NCI-H2227 treated with DMSO at 0.1 percent for 48 hours (cell line): ENCODE results near the gene CDC42BPB.

Source experiments
- DNase-seq: peaks from one replicate; lab custom pipeline; 2025; lab: John Stamatoyannopoulos, UW

Gene CDC42BPB

DNA sequence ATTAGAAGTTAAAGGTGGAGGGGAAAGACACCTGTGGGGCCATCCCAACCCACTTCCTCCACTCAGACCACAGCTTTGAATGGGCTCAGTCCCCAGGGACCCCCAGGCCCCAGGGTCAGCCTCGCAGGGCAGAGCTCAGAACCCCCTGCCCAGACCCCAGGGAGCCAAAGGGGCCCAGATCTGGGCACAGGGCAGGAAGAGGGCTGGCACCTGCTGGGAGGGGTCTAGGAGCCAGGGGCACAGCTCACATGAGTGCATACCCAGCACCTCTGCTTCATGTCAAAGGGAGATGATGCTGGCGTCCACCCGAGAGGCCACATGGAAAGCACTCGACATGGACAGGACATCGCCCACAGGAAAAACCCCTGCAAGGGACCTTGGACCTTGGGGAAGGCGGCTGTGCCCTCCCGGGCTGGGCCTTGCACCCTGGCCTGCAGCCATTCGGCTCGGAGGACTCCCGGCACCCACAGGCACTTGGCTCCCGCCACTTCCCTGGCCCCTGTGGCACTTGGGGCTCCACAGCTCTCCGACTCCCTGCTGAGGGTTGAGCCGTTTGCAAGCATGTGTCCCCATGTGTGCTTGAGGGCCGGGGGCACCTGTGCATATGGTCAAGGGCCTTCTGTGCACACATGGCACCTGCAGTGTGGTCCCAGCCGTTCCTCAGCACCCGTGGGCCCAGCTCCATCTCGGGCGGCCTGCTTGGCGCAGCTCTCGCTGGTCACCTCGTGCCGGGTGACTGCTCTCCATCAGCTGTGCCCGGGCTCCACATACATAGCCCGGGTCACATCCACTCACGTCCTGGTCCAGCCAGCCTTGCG, 142.7 kb downstream of the CDC42BPB start:
- DNase-seq = no peak

DNA sequence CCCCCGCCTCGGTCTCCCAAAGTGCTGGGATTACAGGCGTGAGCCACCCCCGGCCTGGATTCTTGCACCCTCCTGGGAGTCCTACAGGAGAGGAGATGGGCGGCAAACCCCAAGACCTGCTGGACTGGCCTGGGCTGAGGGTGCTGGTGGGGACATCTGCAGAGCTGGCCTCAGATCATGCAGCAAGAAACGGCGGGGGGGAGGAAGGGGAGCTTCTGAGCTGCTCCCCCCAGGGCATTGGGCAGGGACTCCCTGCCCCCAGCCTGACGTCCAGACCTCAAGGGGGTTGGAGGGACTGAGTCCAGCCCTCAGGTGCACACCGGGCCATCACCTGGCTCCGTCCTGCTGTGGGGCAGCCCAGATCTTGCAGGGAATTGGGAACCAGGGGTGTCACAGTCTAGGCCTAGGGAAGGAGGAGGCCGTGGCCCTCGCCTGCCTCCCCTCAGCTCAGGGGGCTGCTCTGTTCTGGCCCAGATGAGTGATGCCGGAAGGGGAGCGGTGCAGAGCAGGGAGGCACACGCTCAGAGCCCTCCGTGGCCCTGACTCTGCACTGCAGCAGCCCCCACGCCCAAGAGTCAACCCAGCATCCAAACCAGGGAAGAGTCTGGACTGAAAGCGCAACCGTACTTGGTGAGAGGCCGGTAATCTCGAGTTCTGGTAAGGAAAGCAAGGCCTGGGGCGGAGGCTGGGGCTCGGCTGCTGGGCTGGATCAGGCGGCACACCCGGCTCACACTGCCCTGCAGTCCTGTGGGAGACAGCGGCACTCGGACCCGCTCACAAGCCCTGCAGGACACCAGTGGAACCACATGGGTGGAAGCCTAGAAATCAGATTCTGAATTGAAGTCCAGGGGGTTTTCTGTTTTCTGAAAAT, 143.8 kb downstream of the CDC42BPB start:
- DNase-seq = no peak

DNA sequence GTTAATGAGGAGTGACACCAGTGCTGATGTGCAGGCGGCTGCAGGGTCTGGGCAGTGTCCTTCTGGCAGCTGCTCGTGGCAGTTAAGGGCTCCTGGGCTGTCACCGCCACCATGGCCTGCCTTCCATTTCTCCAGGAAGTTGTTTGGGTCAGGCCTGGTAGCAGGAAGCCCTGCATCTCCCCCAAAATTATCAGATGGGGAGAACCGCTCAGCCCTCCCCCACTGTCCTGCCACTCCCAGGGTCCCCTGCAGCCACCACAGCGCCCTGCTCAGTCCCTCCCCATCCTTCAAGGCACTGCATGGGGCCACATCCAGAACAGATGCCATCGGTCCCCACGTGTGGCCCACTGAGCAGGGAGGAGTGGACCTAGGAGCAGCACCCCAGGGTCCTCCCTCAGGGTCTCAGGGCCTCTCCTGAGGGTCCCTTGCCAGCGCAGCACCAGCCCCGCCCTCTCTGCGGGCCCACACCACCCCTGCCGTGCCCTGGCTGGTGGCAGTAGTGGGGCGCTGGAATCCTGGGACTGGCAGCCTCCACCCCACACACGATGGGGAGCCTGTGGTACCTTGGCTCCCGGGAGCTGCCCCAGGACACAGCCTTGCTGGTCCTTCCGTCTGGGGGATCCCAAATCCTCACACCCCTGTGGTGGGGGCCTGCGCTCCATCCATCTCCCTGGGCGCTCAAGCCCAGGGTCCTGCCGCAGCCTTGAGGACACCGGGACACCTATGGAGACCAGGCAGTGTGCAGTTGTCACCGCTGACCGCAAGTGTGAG, 145.2 kb downstream of the CDC42BPB start:
- DNase-seq = no peak

DNA sequence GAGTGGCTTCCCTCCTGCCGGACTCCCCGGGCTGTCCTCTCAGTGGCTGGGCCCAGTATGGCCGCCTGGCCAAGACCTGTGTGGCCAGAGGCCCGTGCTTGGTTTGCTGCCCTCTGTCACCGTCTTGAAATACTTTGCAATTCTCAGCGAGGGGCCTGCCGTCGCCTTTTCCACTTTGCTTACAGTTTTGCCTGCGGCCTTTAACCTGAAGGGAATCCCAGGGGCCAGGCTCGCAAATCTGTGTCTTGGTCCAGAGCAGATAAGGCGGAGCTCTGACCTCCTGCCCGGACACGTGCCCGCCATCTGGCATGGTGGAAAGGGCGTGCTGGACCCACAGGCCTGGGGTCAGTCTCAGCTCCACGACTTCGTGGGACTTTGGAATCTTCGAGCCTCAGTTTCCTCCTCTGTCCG, 145.8 kb downstream of the CDC42BPB start:
- no peak for DNase-seq

DNA sequence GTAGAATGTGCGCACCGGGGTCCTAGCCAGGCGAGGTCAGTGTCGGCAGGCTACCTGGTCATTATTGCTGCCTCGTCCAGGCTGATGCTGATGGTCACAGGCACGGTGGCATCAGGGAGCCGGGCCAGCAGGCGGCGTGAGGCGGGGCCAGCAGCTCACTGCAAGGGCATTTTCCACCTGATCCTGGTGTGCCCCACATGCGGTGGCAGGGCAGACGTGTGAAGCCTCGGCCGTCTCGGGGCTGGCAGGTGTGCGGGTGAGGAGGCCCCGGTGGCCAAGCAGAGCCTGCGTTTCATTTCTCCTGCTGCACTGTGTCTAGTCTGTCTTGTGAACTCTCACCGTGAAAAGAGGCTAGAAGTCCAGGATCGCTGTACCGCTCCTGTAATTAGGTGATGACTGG, 146.9 kb downstream of the CDC42BPB start:
- DNase-seq = no peak

DNA sequence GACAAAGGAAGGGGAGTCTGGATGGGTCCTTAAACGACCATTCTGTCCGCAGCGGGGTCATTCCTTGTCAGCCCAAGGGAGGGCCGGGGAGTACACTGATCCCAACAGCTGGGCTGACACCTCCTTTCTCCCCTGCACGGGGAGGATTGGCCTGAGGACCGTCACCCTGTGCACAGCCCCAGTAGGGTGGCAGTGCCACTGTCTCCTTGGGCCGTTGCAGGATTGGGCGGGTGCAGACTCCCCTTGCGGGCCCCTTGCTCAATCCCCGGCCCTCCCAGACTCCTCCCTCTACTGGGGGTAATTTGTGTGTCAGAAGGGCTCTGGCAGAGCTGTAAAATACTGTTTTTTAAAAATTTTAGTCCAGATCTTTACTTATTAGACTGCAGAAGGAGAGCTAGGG, 147.4 kb downstream of the CDC42BPB start:
- DNase-seq = no peak

DNA sequence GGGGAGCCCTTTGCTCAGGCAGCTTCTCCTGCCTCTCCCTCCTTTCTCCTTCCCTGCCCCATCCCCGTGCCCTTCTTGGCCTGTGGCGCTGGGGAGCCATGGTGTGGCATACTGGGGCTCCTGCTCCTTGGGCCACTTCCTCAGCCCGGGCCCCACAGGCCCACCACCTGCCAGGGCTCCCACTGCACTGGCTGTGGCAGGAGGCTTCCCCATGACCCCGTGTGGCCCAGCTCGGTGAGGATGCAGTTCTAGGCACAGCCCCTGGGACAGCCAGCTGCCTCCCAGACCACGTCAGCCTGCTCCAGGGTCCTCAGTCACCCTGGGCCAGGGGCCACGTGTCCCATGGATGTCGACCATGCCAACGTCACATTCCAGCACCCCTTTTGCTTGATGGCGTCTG, 147.9 kb downstream of the CDC42BPB start:
- no peak for DNase-seq

DNA sequence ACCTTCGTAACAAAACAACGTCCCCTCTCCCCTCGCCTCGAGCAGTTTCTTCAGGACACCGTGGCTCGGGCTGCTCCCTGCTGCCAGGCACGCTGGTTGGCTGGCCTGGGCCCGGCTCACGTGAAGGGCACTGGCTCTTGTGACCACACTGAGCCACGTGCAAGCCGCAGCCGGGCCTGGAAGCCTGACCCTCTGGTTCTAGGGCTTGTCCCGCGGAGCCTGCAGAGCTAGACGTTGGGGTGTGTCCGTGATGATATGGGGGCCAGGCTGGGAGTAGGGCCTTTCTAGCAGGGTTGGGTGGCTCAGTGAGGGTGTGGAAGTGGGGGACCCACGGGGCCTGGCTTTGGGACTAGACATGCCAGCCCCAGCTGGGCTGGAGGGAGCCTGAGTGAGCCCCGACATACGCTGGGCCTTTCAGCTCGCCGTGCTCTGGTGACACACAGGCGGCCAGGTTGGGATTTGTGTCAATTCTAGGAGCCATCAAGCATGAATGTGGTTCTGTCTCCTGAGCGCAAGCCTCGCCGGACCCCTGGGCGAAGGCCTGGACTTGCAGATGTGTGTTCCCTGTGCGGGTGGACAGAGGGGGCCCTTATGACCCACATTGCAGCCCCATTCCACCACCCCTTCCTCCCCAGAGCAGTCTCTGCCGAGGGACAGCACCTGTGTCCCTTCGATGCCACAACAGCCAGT, 148.4 kb downstream of the CDC42BPB start:
- no peak for DNase-seq

DNA sequence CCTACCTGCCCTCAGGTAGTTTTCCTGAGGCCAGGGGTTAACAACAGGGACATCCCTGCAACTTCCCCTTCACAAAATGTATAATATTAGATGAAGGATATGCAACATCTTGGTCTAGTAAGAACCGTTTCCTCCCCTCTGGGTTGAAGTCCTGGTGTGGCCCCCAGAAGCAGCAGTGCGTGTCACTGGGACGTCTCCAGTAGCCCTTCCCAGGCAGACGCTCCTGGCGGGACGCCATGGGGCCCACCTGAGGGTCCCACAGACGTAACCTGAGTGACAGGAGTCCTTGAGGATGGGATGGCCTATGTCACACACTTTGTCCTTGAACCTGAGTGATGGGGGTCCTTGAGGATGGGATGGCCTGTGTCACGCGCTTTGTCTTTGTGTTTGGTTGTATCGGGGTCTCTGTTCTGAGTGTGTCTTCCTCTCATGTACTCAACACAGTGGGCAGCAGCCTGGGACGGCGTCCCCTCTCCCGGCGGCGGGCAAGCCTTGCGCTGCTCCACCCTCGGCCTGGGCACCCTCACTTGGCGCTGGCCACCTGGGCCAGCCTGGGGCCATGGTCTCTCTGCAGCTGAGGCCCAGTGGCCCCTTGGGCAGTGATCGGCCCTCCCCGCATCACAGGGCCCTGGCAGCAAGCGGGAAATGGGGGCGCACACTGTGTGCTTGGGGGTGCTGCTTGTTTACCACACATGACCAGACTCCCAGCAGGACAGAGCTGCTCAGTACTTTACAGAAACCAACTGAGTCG, 149.2 kb downstream of the CDC42BPB start:
- DNase-seq = no peak

DNA sequence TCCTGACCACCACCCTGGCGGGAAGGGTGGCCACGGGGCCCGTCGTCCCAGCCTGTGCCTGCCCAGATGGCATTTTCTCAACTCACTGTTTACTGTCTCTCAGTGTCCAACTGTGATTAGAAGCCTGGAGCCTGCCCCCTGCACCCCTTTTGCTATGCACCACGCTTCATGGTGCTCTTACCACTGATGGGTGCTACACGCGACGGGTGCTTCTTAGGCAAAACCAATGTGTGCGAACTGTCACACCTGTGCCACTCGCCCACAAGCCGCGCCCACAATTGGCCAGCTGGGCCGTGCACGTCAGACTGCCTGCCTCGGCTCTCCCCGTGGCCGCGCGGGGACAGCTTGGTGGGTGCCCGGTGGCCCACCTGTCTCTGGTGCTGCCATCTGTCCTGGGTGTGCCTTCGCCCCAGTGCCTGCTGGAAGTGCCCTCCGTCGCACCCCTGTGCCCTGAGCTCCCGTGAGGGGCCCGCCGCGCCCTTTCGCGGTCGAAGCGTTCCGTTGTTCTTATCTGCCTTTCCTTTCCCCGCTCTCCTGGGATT, 150.0 kb downstream of the CDC42BPB start:
- no peak for DNase-seq

DNA sequence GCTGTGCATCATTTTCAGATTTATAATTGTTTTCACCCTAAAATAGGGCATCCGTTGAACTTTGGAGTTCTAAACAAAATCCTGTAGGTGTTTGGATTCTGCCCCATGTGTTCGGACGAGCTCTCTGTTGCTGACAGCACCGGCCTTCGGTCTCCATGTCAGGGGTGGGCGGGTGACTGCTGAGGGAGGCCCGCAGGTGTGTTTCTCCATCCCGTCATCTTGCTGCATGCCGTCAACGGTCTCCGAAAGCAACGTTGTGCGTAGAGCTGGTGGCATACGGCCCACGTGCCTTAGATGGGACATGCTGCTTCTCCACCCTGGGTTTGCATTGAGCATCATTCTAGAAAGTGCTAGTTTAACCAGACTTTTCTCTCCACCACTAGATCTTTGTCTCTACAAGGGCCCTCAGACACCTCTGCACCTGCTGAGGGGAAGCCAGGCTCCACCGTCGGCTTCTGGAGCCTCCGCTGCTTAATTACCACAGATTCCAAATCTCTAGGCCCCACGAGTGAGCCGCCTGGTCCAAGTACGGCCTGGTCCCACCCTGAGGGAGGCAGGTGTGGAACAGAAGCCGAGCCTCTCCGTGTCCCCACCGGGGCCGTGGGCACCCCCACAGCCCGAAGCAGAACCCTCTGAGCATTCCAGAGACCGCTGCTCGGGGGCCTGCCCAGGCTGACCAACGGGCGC, 150.6 kb downstream of the CDC42BPB start:
- DNase-seq = no peak

DNA sequence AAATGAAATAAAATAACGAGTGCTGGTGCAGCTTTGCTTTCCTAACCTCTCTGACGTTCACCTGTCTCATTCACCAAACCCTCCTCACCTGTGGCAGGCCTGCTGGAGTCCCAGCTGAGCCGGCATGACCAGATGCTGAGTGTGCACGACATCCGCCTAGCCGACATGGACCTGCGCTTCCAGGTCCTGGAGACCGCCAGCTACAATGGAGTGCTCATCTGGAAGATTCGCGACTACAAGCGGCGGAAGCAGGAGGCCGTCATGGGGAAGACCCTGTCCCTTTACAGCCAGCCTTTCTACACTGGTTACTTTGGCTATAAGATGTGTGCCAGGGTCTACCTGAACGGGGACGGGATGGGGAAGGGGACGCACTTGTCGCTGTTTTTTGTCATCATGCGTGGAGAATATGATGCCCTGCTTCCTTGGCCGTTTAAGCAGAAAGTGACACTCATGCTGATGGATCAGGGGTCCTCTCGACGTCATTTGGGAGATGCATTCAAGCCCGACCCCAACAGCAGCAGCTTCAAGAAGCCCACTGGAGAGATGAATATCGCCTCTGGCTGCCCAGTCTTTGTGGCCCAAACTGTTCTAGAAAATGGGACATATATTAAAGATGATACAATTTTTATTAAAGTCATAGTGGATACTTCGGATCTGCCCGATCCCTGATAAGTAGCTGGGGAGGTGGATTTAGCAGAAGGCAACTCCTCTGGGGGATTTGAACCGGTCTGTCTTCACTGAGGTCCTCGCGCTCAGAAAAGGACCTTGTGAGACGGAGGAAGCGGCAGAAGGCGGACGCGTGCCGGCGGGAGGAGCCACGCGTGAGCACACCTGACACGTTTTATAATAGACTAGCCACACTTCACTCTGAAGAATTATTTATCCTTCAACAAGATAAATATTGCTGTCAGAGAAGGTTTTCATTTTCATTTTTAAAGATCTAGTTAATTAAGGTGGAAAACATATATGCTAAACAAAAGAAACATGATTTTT, 151.9 kb downstream of the CDC42BPB start:
- DNase-seq = no peak

DNA sequence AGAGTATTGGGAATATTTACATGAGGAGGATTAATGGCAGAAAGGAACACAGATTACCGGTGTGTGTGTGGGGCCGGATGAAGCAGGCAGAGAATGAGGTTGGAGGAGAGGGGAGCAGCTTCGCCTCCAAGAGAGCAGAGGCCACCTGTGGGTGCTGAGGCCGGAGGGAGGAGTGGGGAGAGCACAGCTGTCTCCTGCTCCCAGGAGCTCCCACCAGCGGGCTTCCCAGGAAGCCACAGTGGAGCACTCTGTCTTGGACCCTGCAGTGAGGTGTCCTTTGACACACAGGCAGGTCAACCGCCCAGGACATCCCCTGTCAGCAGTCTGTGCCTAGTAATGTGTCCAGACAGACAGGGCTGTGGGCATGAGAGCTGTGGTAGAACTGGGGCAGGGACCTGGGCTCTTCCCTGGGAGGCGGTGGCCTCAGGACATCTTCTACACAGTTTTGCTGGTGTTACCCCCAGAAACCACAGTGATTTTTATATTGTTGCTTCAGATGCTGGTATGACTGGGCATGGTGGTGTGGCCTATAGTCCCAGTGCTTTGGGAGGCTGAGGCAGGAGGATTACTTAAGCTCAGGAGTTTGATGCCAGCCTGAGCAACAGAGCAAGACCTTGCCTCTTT, 153.3 kb downstream of the CDC42BPB start:
- DNase-seq = no peak

DNA sequence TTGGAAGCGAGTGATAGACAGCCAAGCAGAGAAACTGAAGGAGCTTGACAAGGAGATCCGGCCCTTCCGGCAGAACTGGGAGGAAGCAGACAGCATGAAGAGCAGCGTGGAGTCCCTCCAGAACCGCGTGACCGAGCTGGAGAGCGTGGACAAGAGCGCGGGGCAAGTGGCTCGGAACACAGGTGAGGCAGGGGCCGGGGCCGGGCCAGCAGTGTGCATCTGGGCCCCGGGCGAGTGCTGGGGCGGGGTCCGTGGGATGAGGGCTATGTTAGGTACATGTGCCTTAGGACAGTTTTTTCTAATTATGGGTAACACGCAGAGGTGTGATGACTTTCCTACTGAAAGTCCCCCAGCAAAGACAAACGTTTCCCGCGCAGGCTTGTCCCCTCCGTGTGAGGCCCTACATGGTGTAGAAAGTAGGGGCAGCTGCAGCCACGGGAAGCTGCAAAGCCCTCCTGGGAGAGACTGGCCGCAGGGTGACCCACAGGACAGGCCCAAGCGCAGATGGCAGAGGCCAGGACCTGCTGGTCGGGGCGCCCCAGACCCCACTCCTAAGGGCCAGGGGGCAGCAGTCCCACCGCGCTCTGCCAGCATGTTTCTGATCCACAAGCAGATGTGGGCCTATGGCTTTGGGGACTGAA, 154.0 kb downstream of the CDC42BPB start:
- DNase-seq = no peak

DNA sequence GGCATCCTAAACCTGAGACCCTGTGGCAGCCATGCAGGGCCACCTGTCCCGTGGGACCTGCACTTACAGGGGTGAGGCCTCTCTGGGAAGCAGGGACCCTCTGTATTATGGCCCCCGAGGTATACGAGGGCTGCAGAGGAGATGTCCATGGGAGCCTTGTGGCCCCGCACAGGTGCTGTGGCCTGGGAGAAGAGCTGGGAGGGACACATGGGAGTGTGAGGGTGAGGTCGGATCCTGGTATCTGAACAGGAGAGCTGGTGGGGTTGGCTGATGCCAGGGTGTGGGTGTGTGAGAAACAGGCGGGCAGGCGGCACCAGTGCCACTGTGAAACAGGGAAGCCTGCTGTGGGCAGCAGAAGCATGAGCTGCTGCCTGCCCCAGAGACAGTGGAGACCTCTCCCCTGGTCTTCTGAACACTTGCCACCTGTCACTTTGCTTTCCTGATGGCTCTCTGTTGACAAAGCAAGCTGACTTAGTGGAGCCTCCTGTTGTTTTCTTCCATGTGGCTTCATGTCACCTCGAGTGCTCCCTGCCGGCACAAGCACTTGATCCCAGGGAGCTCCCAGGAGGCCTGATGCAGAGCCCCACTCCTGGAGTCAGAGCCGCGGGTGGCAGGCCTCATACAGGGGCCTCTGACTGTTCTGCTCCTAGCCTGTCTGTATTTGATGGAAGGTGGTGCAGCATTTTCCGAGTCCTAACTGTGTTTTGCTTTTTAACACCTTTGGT, 154.7 kb downstream of the CDC42BPB start:
- DNase-seq = no peak

DNA sequence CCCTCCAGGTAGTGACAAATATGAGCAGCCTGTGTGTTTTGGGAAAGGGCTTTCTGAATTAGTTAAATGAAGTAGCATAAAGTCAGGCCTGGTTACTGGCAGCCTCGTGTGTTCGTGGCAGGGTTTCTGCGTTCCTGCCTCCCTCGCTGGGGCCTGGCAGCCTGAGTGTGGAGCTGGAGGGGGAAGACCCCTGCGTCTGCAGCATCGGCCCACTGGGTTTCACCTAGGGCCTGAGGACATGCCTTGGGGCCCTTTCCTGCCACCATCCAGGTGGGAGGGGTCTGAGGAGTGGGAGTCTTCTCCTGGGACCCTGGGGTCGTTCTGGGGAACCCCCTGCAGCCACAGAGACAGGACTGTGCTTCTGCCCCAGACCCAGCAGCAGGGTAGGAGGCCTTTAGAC, 155.3 kb downstream of the CDC42BPB start:
- no peak for DNase-seq

DNA sequence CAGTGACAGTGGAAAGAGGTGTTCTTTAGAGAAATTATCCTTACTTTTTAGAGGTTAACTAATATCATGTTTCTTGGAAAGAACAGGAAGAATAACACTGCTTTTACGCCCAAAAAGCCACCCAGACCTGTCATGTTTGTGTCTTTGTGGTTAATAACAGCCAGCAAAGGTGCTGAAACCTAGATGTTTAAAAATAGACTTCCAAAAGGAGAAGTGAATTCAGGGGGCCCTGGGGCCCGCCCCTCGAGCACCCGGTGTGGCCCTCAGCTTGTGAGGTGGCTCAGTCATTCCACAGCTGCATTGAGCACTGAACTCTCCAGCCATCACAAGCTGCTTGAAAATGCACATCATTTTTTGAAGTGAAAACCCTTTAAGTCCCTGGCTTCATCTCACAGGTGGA, 155.7 kb downstream of the CDC42BPB start:
- DNase-seq = no peak
